ENCODE measurements around the gene NAXE.

The NAXE gene

DNA sequence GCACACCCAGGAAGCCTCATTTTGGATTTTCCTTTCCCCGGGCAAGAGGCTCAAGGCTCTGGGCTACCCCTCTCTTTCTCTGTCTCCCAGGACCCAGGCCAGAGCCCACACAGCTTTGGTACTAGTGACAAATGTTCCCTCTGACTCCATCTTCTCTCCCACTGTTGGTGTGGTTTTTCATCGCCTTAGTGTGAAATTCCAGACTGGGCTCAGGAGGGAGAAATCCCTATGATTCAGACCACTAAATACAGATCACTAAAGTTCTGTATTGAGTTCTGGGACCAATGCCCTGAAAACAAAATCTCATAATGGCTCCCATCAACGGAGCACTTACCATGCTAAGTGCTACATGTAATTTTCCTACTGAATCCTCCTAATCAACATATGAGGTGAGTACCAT, 45.3 kb upstream of the NAXE start:
- Histone ChIP-seq H3K27ac (ENCODE audit: low read length) (no peak overlapping the region), H3K4me3 (ENCODE audit: low read depth in 1 of 2, low read length in 2 of 2) (no peak overlapping the region), H3K36me3 (ENCODE audit: insufficient read depth, low read length) (peaks cover 59% of the 10 kb centered on the region), H3K4me2 (ENCODE audit: insufficient read depth, low read length) (no peak overlapping the region), H4K20me1 (ENCODE audit: insufficient read depth, low read length) (no peaks in the 10 kb centered on the region), H2AFZ (ENCODE audit: low read depth, low read length) (no peak overlapping the region), H3K27me3 (ENCODE audit: insufficient read depth, low read length, poor library complexity) (no peaks in the 10 kb centered on the region), H3K9me3 (ENCODE audit: insufficient read depth, low read length, severe bottlenecking) (no peaks in the 10 kb centered on the region), H3K9ac (ENCODE audit: low read depth, low read length) (no peak overlapping the region), H3K79me2 (ENCODE audit: insufficient read depth, low read length) (no peaks in the 10 kb centered on the region), H3K4me1 (ENCODE audit: insufficient read depth, low read length) (no peaks in the 10 kb centered on the region)
- no peak for TF ChIP-seq EZH2 (IDR thresholded peaks at IDR 0.05; ENCODE audit: borderline replicate concordance, low read depth, low read length, severe bottlenecking)
- TF ChIP-seq CTCF (IDR thresholded peaks at IDR 0.05; ENCODE audit: borderline replicate concordance, extremely low read depth, low read length, poor library complexity, severe bottlenecking): no peak
- ATAC-seq (ENCODE audit: insufficient read depth, low read depth) (no peak), DNase-seq (no peak)

DNA sequence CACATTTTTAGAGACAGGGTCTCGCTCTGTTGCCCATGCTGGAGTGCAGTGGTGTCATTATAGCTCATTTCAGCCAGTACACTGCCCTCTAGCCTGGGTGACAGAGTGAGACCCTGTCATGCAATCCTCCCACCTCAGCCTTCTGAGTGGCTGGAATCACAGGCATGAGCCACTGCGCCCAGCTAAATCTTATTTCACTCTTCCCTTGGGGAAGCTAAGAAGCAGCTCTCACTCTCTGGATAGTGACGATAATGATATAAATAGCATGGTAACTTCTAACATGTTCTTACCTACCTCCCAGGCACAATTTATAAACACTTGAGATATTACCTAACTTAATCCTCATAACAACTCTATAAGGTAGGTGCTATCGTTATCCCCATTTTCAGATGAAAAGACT, 44.1 kb upstream of the NAXE start:
- H3K4me1 ChIP-seq (ENCODE audit: insufficient read depth, low read length): no peaks in the 10 kb centered on the region
- H3K9ac ChIP-seq (ENCODE audit: low read depth, low read length): no peak overlapping the region
- H3K27me3 ChIP-seq (ENCODE audit: insufficient read depth, low read length, poor library complexity): no peaks in the 10 kb centered on the region
- TF ChIP-seq EZH2 (IDR thresholded peaks at IDR 0.05; ENCODE audit: borderline replicate concordance, low read depth, low read length, severe bottlenecking) (no peak), CTCF (IDR thresholded peaks at IDR 0.05; ENCODE audit: borderline replicate concordance, extremely low read depth, low read length, poor library complexity, severe bottlenecking) (no peak)
- ATAC-seq (ENCODE audit: insufficient read depth, low read depth) (no peak), DNase-seq (no peak)
- no peak overlapping the region for H2AFZ ChIP-seq (ENCODE audit: low read depth, low read length)
- H3K9me3 ChIP-seq (ENCODE audit: insufficient read depth, low read length, severe bottlenecking): no peaks in the 10 kb centered on the region
- no peaks in the 10 kb centered on the region for H4K20me1 ChIP-seq (ENCODE audit: insufficient read depth, low read length)
- H3K27ac ChIP-seq (ENCODE audit: low read length): no peak overlapping the region
- no peak overlapping the region for H3K4me2 ChIP-seq (ENCODE audit: insufficient read depth, low read length)
- H3K79me2 ChIP-seq (ENCODE audit: insufficient read depth, low read length): no peaks in the 10 kb centered on the region
- no peak overlapping the region for H3K4me3 ChIP-seq (ENCODE audit: low read depth in 1 of 2, low read length in 2 of 2)
- peaks cover 60% of the 10 kb centered on the region for H3K36me3 ChIP-seq (ENCODE audit: insufficient read depth, low read length)

GRCh38 chr1:156547982-156548381, 43.6 kb upstream of the NAXE start:
- Histone ChIP-seq H3K9me3 (ENCODE audit: insufficient read depth, low read length, severe bottlenecking) (no peaks in the 10 kb centered on the region), H3K27me3 (ENCODE audit: insufficient read depth, low read length, poor library complexity) (no peaks in the 10 kb centered on the region), H3K4me2 (ENCODE audit: insufficient read depth, low read length) (no peak overlapping the region), H3K4me1 (ENCODE audit: insufficient read depth, low read length) (no peaks in the 10 kb centered on the region), H2AFZ (ENCODE audit: low read depth, low read length) (no peak overlapping the region), H3K36me3 (ENCODE audit: insufficient read depth, low read length) (peaks cover 60% of the 10 kb centered on the region), H3K9ac (ENCODE audit: low read depth, low read length) (no peak overlapping the region), H3K4me3 (ENCODE audit: low read depth in 1 of 2, low read length in 2 of 2) (no peak overlapping the region), H4K20me1 (ENCODE audit: insufficient read depth, low read length) (no peaks in the 10 kb centered on the region), H3K27ac (ENCODE audit: low read length) (no peak overlapping the region), H3K79me2 (ENCODE audit: insufficient read depth, low read length) (no peaks in the 10 kb centered on the region)
- TF ChIP-seq CTCF (IDR thresholded peaks at IDR 0.05; ENCODE audit: borderline replicate concordance, extremely low read depth, low read length, poor library complexity, severe bottlenecking) (no peak), EZH2 (IDR thresholded peaks at IDR 0.05; ENCODE audit: borderline replicate concordance, low read depth, low read length, severe bottlenecking) (no peak)
- ATAC-seq (ENCODE audit: insufficient read depth, low read depth) (no peak), DNase-seq (no peak)

DNA sequence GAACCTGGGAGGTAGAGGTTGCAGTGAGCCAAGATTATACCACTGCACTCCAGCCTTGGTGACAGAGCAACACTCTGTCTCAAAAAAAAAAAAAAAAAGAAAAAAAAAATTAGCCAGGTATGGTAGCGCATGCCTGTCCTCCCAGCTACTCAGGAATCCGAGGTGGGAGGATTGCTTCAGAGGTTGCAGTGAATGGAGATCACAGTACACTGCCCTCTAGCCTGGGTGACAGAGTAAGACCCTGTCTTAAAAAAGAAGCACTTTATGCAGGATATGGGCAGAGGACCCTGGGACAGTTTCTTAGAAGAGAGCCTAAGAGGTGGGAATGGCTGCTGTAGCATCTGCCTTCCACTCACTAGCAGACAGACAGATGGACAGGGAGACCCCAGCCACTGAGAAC, 42.2 kb upstream of the NAXE start:
- Histone ChIP-seq H3K27ac (ENCODE audit: low read length) (no peak overlapping the region), H3K79me2 (ENCODE audit: insufficient read depth, low read length) (no peaks in the 10 kb centered on the region), H4K20me1 (ENCODE audit: insufficient read depth, low read length) (no peaks in the 10 kb centered on the region), H3K9me3 (ENCODE audit: insufficient read depth, low read length, severe bottlenecking) (no peaks in the 10 kb centered on the region), H3K4me3 (ENCODE audit: low read depth in 1 of 2, low read length in 2 of 2) (no peak overlapping the region), H3K9ac (ENCODE audit: low read depth, low read length) (no peak overlapping the region), H3K4me1 (ENCODE audit: insufficient read depth, low read length) (no peaks in the 10 kb centered on the region), H3K27me3 (ENCODE audit: insufficient read depth, low read length, poor library complexity) (no peaks in the 10 kb centered on the region), H3K4me2 (ENCODE audit: insufficient read depth, low read length) (no peak overlapping the region), H3K36me3 (ENCODE audit: insufficient read depth, low read length) (peaks cover 65% of the 10 kb centered on the region), H2AFZ (ENCODE audit: low read depth, low read length) (no peak overlapping the region)
- ATAC-seq (ENCODE audit: insufficient read depth, low read depth): no peak
- TF ChIP-seq EZH2 (IDR thresholded peaks at IDR 0.05; ENCODE audit: borderline replicate concordance, low read depth, low read length, severe bottlenecking) (no peak), CTCF (IDR thresholded peaks at IDR 0.05; ENCODE audit: borderline replicate concordance, extremely low read depth, low read length, poor library complexity, severe bottlenecking) (no peak)
- DNase-seq: no peak
